ENCODE results near the gene DHX8.

- TF ChIP-seq POLR2AphosphoS5 (IDR thresholded peaks at IDR 0.05; ENCODE audit: low read depth, low read length) (no peak), POLR2A (IDR thresholded peaks at IDR 0.05; ENCODE audit: low read depth, low read length) (no peak), SPI1 (IDR thresholded peaks at IDR 0.05; ENCODE audit: low read depth, low read length) (no peak), TAF1 (IDR thresholded peaks at IDR 0.05; ENCODE audit: low read depth, low read length) (no peak), POU2F2 (IDR thresholded peaks at IDR 0.05; ENCODE audit: low read depth, low read length) (no peak), PAX5 (IDR thresholded peaks at IDR 0.05; ENCODE audit: insufficient read depth, low read length, severe bottlenecking) (no peak)
Observed at GRCh38 chr17:43572368-43572980, 88.7 kb downstream of the DHX8 start.

Measured in GM12891 (cell line).